AG09309 (cell line): ENCODE results near the gene TYMP.
A peak's percentile ranks its signal among the peaks of the same experiment; 100 is the strongest.

ENCODE experiments used
- DNase-seq: peaks from one replicate; pipeline ENCODE4 v3.0.0-alpha.2; 2010; ENCODE audit warnings: low read depth
- H3K4me3 ChIP-seq: 2 replicates; pipeline ENCODE4 v1.5.1; 2011; ENCODE audit warnings: mild to moderate bottlenecking, low read depth, low read length, moderate library complexity; ENCODE audit not compliant: control insufficient read depth
- CTCF ChIP-seq: IDR thresholded peaks from 2 replicates; pipeline ENCODE4 v1.5.1; 2011; ENCODE audit warnings: mild to moderate bottlenecking, low read depth, low read length, inconsistent platforms; ENCODE audit not compliant: insufficient read depth, control insufficient read depth; ENCODE audit errors: missing control alignments

The TYMP gene

DNA sequence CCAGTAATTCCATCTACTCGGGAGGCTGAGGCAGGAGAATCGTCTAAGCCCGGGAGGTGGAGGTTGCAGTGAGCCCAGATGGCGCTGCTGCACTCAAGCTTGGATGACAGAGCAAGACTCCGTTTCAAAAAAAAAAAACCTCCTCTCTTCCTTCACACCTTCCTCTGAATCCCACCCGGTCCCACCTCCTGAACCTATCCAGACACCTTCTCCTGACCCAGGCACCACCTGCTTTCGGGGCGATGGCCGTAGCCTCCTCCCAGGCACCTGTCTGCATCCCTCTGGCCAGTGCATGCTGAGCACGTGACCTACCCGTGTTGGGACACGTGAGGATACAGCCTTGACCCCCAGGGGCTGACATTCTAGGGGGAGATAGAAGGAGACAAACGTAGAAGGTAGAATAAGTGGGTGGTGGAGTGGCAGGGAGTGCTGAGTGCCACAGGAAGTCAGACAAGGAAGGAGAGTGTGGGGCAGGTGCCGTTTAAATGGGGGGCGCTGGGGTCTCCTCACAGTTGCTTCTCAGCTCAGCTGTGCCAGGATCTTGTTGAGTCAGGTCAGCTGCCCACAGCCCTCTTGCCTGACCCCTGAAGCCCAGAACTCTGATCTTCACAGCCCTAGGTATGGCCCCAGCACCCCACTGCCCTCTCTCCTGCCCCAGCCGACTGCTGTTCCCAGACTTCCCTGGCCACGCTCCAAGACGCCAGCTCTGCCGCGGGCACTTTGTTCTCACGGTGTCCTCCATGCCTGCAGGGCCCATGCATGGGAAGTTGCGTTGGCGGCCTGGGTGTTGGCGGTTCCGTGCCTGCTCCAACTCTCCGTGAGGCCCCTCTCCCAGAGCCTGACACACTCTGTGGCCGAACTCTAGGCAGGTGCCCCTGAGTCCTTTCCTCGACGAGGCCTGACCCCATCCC is 44.3 kb downstream of the TYMP start:
- no peak for DNase-seq
- TF ChIP-seq CTCF: no peak
- no peak overlapping the region for H3K4me3 ChIP-seq

DNA sequence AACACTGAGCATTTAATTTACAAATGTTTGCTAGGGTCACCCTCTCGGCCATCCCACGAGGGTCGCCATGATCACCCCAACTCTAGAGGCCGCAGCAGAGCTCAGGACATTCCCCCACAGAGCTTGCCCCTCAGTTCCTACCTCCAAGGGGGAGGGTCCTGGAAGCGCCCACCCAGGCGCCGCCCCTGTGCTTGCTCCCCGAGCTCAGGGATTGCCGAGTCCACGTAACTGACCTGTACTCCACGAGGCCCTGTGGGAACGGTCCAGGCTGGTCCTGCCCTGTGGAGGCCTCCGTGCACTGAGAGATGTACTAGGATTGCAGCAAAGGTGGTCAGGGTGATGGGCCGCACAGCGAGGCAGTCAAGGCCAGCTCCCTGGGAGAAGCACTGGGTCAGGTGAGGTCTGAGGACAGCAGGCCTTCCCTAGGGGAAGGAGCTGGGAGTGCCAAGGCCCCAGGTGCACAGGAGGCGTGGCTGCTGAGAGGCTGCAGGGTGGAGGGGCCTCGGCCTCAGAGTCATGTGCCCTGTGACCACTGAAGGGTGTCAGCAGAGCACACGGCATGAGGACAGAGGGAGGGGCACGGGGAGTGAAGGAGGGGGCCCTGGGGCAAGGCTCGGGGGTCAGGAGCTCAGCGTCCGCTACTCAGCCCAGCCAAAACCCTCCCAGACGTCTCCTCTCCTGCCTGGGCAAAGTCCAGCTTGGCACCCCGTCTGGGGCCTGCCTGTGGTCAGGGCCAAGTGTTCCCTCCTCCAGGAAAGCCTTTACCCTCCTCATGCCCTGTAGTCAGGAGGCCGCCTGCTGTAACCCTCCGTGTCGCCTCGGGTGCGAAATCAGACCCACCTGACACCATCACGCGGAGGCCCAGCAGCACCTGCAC is 45.6 kb downstream of the TYMP start:
- TF ChIP-seq CTCF: no peak
- DNase-seq: no peak
- no peak overlapping the region for H3K4me3 ChIP-seq

- TF ChIP-seq CTCF: no peak
These were observed 46.3 kb downstream of the TYMP start for GRCh38 chr22:50483556-50483955.

GRCh38 chr22:50483106-50483505 is 46.7 kb downstream of the TYMP start:
- H3K4me3 ChIP-seq: peak overlapping the region; percentile 60
- DNase-seq: no peak
- TF ChIP-seq CTCF: no peak

More at GRCh38 chr22:50483556-50483955, 46.3 kb downstream of the TYMP start:
- H3K4me3 ChIP-seq: no peak overlapping the region; the same call in 1 of the 2 replicates
- no peak for DNase-seq

DNA sequence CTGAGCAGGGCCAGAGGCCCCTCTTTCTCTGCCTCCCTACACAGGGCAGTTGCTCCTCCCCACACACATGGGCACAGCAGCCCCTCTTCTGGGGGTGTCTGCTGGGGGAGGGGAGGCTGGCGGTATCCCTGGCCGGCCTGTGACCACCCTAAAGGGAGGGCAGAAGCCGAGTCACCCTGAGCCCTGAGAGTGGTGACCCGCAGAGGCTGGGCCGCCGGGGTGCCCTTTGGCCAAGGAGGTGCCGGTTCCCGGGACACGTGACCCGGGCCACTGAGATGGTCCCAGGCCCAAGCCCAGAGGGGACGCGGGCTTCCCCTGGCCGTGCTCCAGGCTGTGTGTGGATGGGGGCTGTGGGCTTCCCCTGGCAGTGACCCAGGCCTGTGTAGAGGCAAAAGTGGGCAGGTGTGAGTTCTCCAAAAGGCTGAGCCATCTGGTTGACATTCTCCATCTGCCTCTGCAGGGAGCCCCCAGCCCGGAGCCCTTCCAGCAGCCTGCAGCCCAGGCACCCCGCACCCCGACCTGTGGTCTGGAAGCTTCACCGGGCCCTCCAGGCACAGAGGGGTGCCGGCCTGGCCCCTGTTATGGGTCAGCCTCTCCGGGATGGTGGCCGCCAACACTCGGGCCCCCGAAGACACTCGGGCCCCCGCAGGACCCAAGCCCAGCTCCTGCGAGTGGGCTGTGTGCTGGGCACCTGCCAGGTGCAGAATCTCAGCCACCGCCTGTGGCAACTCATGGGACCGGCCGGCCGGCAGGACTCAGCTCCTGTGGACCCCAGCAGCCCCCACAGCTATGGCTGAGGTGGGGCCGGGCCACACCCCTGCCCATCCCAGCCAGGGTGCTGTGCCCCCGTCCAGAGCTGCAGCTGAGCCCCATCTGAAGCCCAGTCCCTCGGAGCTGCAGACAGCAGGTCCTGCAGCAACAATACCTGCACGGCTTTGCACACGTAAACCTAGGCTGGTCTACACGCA is 47.4 kb downstream of the TYMP start:
- no peak for DNase-seq
- TF ChIP-seq CTCF: no peak
- H3K4me3 ChIP-seq: peak overlapping the region; percentile 60
